ENCODE data around the gene AXIN1.

- no peak for TF ChIP-seq CREB1 (IDR thresholded peaks at IDR 0.05)
- no peak for TF ChIP-seq CHD2 (IDR thresholded peaks at IDR 0.05; ENCODE audit: low read length)
- no peak for TF ChIP-seq CTCF (IDR thresholded peaks at IDR 0.05; ENCODE audit: control extremely low read depth in 1 of 3, insufficient read depth in 1 of 3, low read depth in 1 of 3, low read length in 3 of 3)
- no peak for TF ChIP-seq SP1 (IDR thresholded peaks at IDR 0.05; ENCODE audit: low read depth, low read length)
- no peak for TF ChIP-seq SIN3A (conservative IDR thresholded peaks at IDR 0.05 in 1 of 2, IDR thresholded peaks at IDR 0.05 in 1 of 2; ENCODE audit: low read depth in 1 of 2, low read length in 2 of 2)
- TF ChIP-seq GTF2F1 (IDR thresholded peaks at IDR 0.05; ENCODE audit: borderline replicate concordance, low read depth, low read length) = no peak
- TF ChIP-seq EZH2 (IDR thresholded peaks at IDR 0.05; ENCODE audit: low read depth, low read length, severe bottlenecking) = no peak
- TF ChIP-seq TAF1 (IDR thresholded peaks at IDR 0.05; ENCODE audit: low read depth, low read length) = peak; percentile 66
- no peak for TF ChIP-seq RFX5 (IDR thresholded peaks at IDR 0.05; ENCODE audit: borderline replicate concordance, low read depth, low read length)
- TF ChIP-seq MAX (IDR thresholded peaks at IDR 0.05) = peak; percentile 74
- no peak for TF ChIP-seq ATF2 (IDR thresholded peaks at IDR 0.05; ENCODE audit: low read length)
Measured at GRCh38 chr16:397135-397661, 44.7 kb upstream of the AXIN1 start, which contains the start of gene NME4.
